ENCODE data around the gene CR1. TPM values are rescaled to one million over a fixed set of nuclear protein-coding genes. Genes with fewer than 3 reads are reported as not detected.

CR1 gene
- total and polyA plus RNA-seq, 2 of the 4 experiments (the other 2 are of a cell fraction): not detected

- intact Hi-C loops (cut with micrococcal nuclease): no loop called here
- BruUV-seq (replicated peaks): no TSS peak
- H3K4ac ChIP-seq (ENCODE audit: low read depth, low read length): no peak overlapping the region
- no peak overlapping the region for H2BK5ac ChIP-seq (ENCODE audit: low read depth, low read length, poor library complexity, severe bottlenecking)
- H2BK20ac ChIP-seq (ENCODE audit: low read depth, low read length): no peak overlapping the region
- H2AK9ac ChIP-seq (replicated peaks; ENCODE audit: low read depth, low read length, poor library complexity): no peak overlapping the region
- H3K23ac ChIP-seq (ENCODE audit: low read depth, low read length): no peak overlapping the region
- no peak for ATAC-seq (ENCODE audit: low read depth)
- H3K4me2 ChIP-seq (ENCODE audit: low read depth, low read length): no peak overlapping the region
- H4K20me1 ChIP-seq (ENCODE audit: insufficient read depth, low read length): no peaks in the 10 kb centered on the region
- no peak overlapping the region for H2AFZ ChIP-seq (replicated peaks; ENCODE audit: low read length, poor library complexity)
- ChIA-PET POLR2A (ENCODE audit: unreplicated experiment) (no interaction called here), CTCF (interaction anchor here (1.1 kb wide), 1 partner anchor 13 kb away, joined by 3 read pairs; no protein-coding TSS in a partner anchor)
- no peak overlapping the region for H4K8ac ChIP-seq (ENCODE audit: low read depth in 2 of 2, low read length in 2 of 2)
- no peak overlapping the region for H3K18ac ChIP-seq (ENCODE audit: low read depth, low read length)
- TF ChIP-seq MAFK (IDR thresholded peaks at IDR 0.05; ENCODE audit: low read depth, low read length): 0 out of 2 replicates have a peak, but pooled peaks have one; percentile 10
- TF ChIP-seq NFE2L2 (IDR thresholded peaks at IDR 0.05; ENCODE audit: low read depth, low read length): no peak
- TF ChIP-seq CHD1 (IDR thresholded peaks at IDR 0.05; ENCODE audit: low read depth, low read length): no peak
- H3K9me3 ChIP-seq (ENCODE audit: control insufficient read depth, insufficient read depth, low read length): no peaks in the 10 kb centered on the region
- WGBS, 2 experiments (ENCODE audit: extremely low coverage in 2 of 2, insufficient read length in 1 of 2): no CpG with 5 or more reads among the region's 2 CpGs
- DNase-seq: no peak
- H2BK120ac ChIP-seq (ENCODE audit: low read depth, low read length): no peak overlapping the region
- no peak overlapping the region for H4K5ac ChIP-seq (ENCODE audit: low read depth, low read length)
- no peaks in the 10 kb centered on the region for H3K27me3 ChIP-seq (ENCODE audit: control insufficient read depth, insufficient read depth, low read length)
- no peak overlapping the region for H3K27ac ChIP-seq (ENCODE audit: insufficient read depth, low read length)
- in situ Hi-C loops (cut with MboI; ENCODE audit: low sequenced_read_pairs): no loop called here
- H3K79me1 ChIP-seq (ENCODE audit: low read depth in 1 of 2, low read length in 2 of 2): no peaks in the 10 kb centered on the region
- H4K91ac ChIP-seq (ENCODE audit: insufficient read depth, low read depth, low read length): no peak overlapping the region
- no peaks in the 10 kb centered on the region for H3K36me3 ChIP-seq (ENCODE audit: control insufficient read depth, insufficient read depth, low read length)
- no peak overlapping the region for H2AK5ac ChIP-seq (ENCODE audit: low read depth, low read length)
- no peak overlapping the region for H2BK15ac ChIP-seq (ENCODE audit: low read depth, low read length)
- no peaks in the 10 kb centered on the region for H3K4me1 ChIP-seq (ENCODE audit: control insufficient read depth, insufficient read depth, low read length)
- H3K4me3 ChIP-seq (ENCODE audit: insufficient read depth, low read depth, low read length): no peak overlapping the region
- dilution Hi-C loops (cut with HindIII; ENCODE audit: low sequenced_read_pairs, unreplicated experiment): no loop called here
- no peak overlapping the region for H3K56ac ChIP-seq (ENCODE audit: extremely low read depth, insufficient read depth, low read length)
- no peaks in the 10 kb centered on the region for H3K9me1 ChIP-seq (ENCODE audit: insufficient read depth, low read length)
- H3K9ac ChIP-seq (ENCODE audit: low read depth, low read length): no peak overlapping the region
- H3K14ac ChIP-seq (replicated peaks; ENCODE audit: low read depth, low read length): no peak overlapping the region
Observed at GRCh38 chr1:207606362-207606755, 110.4 kb downstream of the CR1 start.

All from IMR-90 (cell line).